Measurements from ENCODE around the gene STBD1.
"Not testable (repeated sequence)": the region's sequence is repeated elsewhere in the genome, so short reads cannot be mapped to it uniquely, and the experiment has no call there.

Gene STBD1

GRCh38 chr4:76287811-76288210 lies 18.7 kb upstream of the STBD1 start:
- DNase-seq = not testable (repeated sequence)

GRCh38 chr4:76292730-76293129 lies 13.8 kb upstream of the STBD1 start:
- no peak for DNase-seq

- DNase-seq = no peak
Observed at GRCh38 chr4:76293772-76294171, 12.8 kb upstream of the STBD1 start.

- no peak for DNase-seq
Observed at GRCh38 chr4:76296286-76296820, 10.2 kb upstream of the STBD1 start.

GRCh38 chr4:76298227-76298626 lies 8.3 kb upstream of the STBD1 start:
- no peak for DNase-seq

GRCh38 chr4:76300012-76300411 lies 6.5 kb upstream of the STBD1 start:
- DNase-seq = no peak

- DNase-seq = peak; percentile 43
Observed at GRCh38 chr4:76301068-76301774, 5.3 kb upstream of the STBD1 start.

- no peak for DNase-seq
Observed at GRCh38 chr4:76301775-76302162, 4.8 kb upstream of the STBD1 start.

GRCh38 chr4:76302826-76303438 lies 3.6 kb upstream of the STBD1 start:
- DNase-seq = peak; percentile 15

GRCh38 chr4:76305033-76305687 lies 1.4 kb upstream of the STBD1 start:
- no peak for DNase-seq

- no peak for DNase-seq
Observed at GRCh38 chr4:76306882-76307659, 538 bp downstream of the STBD1 start.

GRCh38 chr4:76307660-76308014 lies 1.1 kb downstream of the STBD1 start:
- no peak for DNase-seq

- DNase-seq = no peak
Observed at GRCh38 chr4:76308548-76308947, 2.0 kb downstream of the STBD1 start.

- no peak for DNase-seq
Observed at GRCh38 chr4:76309939-76310550, 3.5 kb downstream of the STBD1 start.

GRCh38 chr4:76310683-76311082 lies 4.2 kb downstream of the STBD1 start:
- DNase-seq = no peak

GRCh38 chr4:76311896-76312331 lies 5.4 kb downstream of the STBD1 start:
- no peak for DNase-seq

- no peak for DNase-seq
Observed at GRCh38 chr4:76312457-76312856, 5.9 kb downstream of the STBD1 start.

- no peak for DNase-seq
Observed at GRCh38 chr4:76313547-76313946, 7.0 kb downstream of the STBD1 start.

- no peak for DNase-seq
Observed at GRCh38 chr4:76315267-76315918, 8.9 kb downstream of the STBD1 start.

- DNase-seq = no peak
Observed at GRCh38 chr4:76316131-76316530, 9.6 kb downstream of the STBD1 start.

- no peak for DNase-seq
Observed at GRCh38 chr4:76322236-76322635, 15.7 kb downstream of the STBD1 start.

- no peak for DNase-seq
Observed at GRCh38 chr4:76325072-76325471, 18.5 kb downstream of the STBD1 start.
